ENCODE results near the gene JAKMIP1.
"Not testable (repeated sequence)": the region's sequence is repeated elsewhere in the genome, so short reads cannot be mapped to it uniquely, and the experiment has no call there.

Gene JAKMIP1

DNA sequence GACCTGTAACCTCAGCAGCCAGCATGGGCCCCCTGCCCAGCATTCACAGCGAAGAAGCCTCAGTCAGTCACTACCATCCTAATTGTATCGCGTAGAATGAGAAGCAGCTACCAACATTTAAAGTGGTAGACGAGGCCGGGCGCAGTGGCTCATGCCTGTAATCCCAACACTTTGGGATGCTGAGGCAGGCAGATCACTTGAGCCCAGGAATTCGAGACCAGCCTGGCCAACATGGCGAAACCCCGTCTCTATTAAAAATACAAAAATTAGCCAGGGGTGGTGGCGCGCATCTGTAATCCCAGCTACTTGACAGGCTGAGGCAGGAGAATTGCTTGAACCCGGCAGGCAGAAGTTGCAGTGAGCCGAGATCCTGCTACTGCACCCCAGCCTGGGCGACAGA is 59.3 kb downstream of the JAKMIP1 start:
- not testable (repeated sequence) for DNase-seq

GRCh38 chr4:6137747-6138135 is 62.6 kb downstream of the JAKMIP1 start:
- no peak for DNase-seq

DNA sequence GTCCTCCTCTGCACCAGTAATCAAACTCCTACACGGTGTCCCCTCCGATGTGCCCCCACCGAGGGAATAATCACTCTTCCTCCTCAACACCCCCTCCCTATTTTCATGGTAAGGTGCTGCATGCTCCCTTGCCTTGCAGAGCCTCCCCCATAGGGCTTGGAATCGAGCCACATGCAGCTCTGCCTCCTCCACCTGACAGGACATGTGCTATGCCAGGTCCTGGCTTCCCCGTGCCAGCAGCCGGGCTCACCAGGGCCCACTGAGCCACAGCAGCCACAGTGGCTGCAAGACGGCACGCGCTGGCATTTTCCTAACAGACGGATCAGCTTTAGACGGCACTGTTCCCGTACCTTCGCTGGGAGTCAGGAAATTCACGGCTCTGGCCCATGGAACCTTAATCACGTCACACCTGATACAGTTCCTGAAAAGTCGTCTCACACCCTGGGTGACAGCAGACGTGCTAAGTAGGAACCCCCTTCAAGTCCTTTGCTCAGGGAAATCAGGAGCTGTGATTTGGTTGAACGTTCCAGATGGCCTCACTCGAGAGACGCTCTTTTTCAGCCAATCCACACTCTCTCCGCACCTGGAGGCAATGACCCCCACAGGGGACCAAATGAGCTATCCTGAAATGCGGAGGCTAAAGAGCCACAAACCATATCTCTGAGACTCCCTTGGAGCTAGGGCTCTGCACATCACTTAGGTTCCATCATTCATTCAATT is 63.2 kb downstream of the JAKMIP1 start:
- DNase-seq = no peak

DNA sequence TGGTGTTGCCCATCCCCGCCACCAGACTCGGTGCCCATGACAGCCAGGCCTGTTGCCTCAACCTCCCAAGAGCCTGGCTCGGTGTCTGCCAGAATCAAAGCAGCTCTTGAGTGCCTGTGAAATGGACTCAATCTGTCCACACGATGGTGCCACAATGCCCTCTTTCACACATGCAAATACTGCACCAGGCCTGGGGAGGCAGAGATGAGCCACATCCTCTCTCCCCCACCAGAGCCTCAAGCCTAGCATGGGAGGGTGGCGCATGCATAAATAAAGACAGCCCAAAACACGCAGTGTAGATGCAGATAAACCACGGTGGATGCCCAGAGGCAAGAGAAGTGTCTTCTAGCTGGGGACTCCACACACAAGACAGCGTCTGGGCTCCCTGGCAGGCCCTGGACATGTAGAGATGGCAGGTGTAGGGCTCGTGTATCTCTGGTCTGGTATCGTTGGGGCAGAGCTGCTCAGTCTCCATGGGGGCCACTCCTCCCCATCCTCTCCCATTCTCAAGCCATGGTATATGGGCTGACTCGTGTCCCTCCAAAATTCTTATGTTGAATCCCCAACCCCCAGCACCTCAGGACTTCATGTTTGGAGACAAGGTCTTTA is 65.6 kb downstream of the JAKMIP1 start:
- DNase-seq = no peak

- no peak for DNase-seq
Observed at GRCh38 chr4:6132716-6133115, 67.6 kb downstream of the JAKMIP1 start.

- DNase-seq = no peak
Observed at GRCh38 chr4:6128221-6128850, 72.0 kb downstream of the JAKMIP1 start.

- no peak for DNase-seq
Observed at GRCh38 chr4:6126971-6127745, 73.2 kb downstream of the JAKMIP1 start.

DNA sequence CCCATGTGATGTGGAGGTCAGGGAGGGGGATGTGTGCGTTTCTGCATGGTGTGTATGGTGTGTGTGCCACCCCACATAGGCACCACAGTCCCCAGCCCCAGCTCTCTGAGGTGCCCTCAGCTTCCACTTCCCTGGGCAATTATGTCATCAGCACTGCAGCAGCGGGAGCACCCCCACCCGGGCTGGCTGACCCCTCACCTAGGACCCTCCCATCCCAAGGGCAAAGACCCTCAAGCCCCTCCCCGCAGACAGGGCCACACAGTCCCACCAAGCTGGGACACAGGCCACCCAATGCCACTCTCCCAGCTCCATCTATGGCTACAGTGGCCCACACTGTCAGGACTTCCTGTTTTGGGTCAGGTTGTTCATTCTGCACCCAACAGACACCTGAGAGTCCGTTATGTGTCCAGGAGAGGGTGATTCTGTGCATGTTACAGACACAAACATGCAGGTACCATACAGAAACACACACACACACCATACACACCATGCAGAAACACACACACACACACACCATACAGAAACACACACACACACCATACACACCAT is 75.2 kb downstream of the JAKMIP1 start:
- DNase-seq = no peak

DNA sequence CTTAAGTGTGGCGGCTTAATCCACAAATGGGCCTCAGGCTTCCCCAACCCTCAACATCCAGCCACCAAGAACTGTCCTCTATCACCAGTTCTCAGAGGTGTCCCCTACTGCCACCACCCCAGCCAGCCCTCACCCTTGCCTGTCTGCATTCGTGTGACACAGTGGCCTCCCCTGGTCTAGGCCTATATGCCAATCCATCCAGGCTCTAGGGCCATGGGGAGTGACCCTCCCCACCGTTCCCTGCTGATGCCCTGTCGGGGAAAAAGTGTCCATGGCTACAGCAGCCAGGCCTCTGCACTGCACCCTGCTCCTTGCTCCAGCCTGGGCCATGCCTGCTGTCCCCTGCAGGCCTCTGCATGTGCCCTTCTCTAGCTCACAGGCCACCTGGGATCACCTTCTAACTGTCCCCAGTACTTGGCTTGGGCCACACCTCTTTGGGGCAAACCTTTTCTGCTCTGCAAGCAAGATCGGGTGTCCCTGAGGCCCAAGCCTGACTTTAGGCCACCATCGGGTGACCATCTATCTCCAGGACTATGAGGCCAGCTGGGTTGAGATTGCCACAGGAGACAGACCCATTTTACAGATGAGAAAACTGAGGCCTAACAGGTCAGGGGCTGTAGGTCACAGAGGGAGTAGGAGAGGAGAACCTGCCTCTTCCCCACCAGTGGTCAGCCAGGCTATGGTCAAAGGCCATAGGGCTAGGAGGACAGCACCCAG is 75.8 kb downstream of the JAKMIP1 start:
- no peak for DNase-seq

- no peak for DNase-seq
Observed at GRCh38 chr4:6123976-6124375, 76.4 kb downstream of the JAKMIP1 start.

- DNase-seq = no peak
Observed at GRCh38 chr4:6123541-6123940, 76.8 kb downstream of the JAKMIP1 start.

DNA sequence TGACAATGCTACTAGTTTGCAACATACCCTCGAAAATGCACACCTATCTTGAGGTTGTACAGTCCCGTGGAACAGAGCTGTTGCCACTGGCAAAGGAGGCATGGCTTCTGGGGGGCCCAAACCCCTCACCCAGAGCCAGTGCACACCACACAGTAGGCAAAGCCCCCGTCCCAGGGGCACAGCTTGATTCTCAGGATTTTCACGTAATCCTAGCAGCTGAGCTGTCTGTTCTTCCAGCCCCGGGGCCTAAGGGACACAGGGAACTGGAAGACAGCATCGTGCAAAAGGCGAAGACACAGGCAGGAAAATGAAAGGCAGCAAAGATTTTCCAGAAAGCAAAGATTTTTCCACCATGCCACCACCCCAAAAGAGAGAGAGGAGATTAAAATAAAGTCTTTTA is 77.2 kb downstream of the JAKMIP1 start:
- DNase-seq = no peak

DNA sequence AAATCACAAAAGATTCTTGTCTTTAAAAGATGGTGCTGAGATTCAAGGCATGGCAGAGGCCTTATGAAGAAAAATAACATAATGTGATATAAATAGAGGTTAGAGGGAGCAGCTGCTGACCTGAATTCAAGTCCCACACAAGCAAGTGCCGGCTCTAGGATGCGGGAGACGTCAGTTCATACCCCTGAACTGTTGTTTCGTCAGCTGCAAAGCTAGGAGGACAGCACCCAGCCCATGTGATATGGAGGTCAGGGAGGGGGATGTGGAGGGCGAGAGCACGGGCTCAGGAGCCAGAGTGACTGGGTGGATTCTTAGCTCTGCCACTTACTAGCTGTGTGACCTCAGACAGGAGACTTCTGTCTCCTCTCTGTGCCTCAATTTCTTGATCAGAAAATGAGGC is 77.9 kb downstream of the JAKMIP1 start:
- DNase-seq = no peak

DNA sequence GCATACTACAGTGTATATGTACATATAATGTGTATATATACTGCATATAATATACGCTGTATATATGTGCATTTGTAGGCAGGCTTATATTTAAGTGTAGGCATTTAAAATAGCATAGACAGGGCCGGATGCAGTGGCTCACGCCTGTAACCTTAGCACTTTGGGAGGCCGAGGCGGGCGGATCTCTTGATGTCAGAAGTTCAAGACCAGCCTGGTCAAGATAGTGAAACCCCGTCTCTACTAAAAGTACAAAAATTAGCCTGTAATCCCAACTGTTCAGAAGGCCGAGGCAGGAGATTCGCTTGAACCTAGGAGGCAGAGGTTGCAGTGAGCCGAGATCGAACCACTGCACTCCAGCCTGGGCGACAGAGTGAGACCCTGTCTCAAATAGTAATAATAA is 78.4 kb downstream of the JAKMIP1 start:
- no peak for DNase-seq

DNA sequence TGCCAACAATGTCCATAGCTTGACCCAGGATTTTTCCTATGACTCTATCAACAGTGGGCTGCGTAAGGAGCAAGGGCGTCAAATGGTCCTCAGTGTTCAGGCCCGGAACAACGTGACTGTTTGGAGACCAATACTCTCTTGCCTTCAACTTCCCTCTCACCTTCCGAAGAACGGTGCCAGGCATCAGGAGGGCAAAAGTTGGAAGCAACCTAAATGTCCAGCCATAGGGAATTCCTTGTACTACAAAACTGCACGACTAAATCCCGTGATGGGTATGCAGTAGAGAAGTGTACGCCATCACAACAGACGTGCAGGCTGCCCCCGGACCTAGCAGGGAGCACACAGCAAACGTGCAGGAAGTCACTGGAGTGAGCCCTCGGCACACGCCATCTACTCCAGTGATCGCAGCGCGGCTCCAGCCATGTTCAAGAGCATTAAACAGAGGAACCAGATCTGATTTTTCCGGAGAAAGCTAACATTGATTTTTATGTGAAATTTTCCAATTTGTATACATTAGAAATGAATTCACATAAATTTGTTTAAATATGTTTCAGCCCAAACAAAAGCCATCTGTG is 79.0 kb downstream of the JAKMIP1 start:
- DNase-seq = no peak

- DNase-seq = no peak
Observed at GRCh38 chr4:6120361-6120760, 80.0 kb downstream of the JAKMIP1 start.

DNA sequence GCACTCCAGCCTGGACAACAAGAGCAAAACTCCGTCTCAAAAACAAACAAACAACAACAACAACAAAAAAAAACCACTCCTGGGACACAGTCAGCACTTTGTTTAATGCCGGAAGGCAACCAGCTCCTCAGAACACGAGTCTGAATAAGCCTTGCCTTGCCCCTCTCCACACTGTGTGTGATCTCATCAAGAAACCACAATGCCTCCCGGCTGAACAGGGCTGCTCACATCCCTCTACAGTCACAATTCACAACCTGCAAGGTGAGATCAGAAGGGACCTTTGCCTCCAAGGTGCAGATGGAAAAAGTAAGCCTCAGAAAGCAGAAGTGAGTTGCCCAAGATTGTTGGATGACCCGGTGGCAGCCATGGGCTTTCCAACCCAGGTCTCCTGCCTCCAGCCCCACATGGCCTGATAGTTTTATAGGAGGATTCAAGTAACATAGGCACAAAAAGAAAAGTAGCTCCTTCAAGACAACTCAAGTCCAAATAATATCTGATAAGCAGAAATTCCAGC is 80.8 kb downstream of the JAKMIP1 start:
- DNase-seq = no peak

DNA sequence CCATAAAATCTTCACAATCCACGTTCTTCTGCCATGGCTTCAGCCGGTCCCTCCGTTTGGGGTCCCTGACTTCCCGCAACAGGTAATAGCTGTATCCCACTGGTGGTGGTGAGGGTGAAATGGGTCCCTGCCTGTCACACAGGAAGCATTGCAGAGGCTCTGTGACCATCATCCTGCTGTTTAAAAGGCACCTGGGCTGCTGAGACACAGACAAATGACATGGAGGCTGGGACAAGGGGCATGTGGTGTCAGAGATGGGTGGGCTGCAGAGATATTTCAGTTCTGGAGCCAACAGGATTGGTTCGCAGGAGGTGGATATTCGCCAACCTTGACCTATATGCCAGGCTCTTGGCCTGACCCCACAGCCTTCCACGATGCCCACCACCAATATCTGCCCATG is 82.1 kb downstream of the JAKMIP1 start:
- DNase-seq = no peak

DNA sequence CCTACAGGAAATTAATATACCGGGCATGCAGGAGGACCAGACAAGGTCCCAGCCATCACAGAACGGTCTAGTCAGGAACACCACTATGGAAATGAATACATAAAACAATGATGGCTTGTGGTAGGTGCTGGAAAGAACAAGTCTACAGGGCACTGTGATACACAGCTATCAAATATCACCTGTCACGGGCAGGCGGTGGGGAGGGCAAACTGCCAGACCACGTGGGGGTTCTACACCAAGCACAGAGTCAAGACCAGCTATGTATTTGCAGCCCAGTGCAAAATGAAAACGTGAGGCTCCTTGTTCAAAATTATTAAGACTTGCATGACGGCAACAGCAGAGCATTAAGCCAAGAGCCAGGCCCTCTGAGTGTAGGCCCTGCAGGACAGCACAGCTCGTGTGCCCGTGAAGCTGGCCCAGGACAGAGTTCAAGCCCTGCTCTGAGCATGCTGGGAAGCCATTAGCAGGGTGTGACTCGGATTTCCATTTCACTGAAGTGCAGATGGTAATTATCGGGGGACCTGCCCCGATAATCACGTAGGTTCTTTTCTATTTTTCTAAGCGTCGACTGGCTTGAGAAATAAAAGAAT is 83.6 kb downstream of the JAKMIP1 start:
- DNase-seq = no peak

DNA sequence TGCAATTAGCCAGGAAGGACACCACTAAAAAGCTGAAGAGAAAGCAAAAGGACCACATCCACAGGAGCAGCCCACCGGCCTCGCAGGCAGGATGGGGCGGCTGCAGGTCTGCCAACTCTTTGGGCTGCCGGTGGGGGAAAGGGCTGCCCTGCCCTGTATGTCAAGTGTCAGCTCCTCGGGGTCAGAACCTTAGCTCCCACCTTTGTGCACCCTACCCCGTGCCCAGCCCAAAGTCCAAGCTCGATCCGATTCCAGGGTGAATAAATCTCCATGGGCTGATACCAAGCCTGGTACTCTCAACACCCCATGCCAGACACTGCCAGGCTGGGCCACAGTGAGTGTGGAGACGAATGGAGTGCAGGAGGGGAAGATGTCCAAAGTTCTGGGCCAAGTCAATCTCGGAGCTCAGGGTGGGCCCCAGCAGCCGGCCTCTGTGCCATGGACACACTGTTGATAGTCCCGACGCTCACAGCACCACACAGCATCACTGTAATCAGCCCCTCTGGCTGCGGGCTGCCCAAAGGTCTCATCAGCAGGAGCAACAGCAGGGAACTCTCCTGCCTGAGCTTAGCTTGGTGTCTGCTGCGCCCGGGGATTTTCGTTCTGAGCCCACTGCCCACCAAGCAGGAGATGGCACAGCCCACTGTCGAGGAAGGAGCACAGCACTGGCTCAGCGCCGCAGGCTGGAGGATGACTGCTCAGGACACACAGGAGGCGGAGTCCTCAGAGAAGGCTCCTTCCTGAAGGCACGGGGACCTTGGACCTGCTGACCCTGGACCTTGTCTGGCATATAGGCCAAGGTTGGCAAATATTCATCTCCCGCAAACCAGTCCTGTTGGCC is 84.4 kb downstream of the JAKMIP1 start:
- no peak for DNase-seq

- no peak for DNase-seq
Observed at GRCh38 chr4:6115342-6115741, 85.0 kb downstream of the JAKMIP1 start.

Data from stimulated activated naive CD4-positive, alpha-beta T cell (primary cell).